GM19351 (cell line): ENCODE data around the gene ICOS.
"Not testable (repeated sequence)": the region's sequence is repeated elsewhere in the genome, so short reads cannot be mapped to it uniquely, and the experiment has no call there.

ENCODE experiments used
- ATAC-seq: cut with Tn5 transposase; IDR thresholded peaks from one replicate; pipeline ENCODE4 v1.9.1; 2021; ENCODE audit warnings: mild to moderate bottlenecking, moderate library complexity; ENCODE audit not compliant: unreplicated experiment

The ICOS gene

DNA sequence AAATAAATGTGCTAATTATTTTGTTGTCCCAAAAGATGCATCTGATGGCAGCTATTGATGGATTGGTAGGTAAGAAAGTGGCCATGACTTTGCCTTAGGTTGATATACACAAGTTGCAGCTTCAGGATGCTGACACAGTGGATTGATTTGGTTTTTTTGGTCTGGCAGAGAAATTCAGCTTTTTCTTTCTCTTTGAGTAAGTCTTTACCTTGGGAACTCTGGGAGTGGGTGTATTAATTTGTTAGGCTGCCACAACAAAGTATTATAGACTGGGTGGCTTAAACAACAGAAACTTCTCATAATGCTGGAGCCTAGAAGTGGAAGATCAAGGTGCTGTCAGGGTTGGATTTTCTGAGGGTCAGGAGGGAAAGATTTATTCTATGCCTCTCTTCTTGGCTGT, 19.8 kb upstream of the ICOS start:
- no peak for ATAC-seq

DNA sequence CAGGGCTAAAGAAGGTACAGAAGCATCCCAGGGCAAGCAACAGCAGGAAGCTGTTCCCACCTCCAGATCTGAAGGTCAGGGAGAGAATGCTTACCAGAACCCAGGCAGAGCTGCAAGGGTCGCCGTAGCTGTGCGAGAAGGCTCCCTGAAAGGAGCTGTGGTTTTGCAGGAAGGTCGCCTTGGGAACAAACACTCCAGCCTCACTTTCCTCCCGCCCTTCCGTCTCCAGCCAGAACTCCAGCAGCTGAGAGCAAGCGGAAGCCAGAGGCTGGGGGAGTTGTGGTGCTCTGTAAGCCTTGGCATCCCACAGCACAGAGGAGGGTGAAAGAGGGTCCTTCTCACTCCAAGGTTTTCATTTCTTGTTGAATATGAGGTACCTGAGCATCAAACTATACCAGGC, 18.3 kb upstream of the ICOS start:
- no peak for ATAC-seq

GRCh38 chr2:203918839-203919238, 17.7 kb upstream of the ICOS start:
- ATAC-seq: no peak

DNA sequence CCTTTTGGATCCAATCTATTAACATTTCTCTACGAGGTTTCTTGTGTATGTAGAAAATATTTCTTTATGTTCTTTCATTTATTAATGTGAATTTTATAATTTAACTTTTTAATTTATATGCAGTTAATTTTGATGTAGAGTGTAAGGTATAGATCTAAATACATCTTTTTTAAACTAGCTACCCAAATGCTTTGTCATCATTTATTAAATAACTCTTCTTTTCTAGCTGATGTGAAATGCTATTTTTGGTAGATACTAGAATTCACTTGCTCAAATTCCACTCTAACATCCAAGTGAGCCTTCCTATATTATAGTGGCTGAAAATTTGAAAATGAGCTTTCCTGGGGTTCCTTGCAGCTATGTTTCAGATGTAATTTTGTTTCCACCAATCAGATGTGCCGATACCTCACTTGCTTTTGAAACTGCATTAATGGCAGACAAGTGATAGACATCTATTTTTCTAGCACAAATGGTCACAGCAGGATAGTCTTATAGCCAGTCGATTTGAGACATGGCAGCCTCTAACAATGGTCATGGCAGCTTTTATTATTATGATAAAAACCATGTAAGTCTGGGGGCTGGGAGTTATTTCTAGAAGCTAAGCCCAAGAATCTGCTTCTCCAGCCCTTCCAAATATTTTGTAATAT, 10.9 kb upstream of the ICOS start:
- ATAC-seq: no peak

DNA sequence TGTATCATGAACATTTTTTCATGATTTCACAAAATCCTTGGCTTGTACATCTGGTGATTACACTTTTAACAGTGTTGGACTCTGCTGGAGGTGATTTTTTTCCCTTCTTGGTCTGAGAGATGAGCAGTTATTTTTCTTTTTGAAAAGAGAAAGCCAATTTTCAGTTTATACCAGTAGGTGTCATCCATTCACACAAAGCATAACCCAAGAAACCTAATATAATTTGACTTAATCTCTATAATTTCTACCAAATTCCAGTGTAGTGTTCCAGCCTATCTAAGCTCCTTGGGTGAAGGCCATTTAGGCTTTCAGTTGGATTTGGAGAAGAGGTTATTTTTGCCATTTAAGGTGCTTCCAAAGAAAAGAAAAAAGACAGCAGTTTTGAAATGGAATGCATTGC, 7.7 kb upstream of the ICOS start:
- ATAC-seq: no peak

GRCh38 chr2:203931262-203931661, 5.3 kb upstream of the ICOS start:
- not testable (repeated sequence) for ATAC-seq

- ATAC-seq: no peak
Measured at GRCh38 chr2:203934041-203934492, 2.5 kb upstream of the ICOS start.

DNA sequence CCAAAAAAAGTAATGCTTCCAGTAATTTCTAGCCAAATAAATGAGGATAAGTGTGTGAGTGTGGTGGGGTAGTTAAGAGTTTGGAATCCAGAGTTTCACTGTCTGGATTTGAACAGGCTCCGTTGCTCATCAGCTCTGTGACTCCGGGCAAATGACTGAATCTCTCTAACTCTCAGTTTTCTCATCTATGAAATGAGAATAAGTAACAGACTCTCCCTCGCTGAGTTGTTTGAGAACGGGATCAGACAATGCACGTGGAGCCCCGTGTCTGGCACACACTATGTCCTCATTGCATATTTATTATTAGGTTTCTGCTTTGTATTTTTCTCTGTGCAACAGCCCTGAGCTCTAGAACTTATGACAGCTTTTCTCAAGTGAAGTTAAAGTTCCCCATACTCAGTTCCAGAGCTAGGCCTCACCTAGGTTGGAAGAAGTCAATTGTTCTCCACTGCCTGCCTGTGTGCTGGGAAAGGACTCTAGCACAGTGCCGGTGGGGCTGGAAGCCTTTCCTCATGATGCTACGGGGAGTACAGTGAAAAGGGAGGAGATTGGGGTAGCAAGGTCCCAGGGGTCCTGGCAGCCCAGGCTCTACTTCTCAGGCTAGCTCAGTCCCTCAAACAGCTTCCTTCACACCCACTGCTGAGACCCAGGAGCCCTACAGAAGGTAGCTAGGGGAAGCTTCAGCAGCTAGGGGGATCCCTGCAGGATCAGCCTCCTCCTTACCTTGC, 1.7 kb upstream of the ICOS start:
- ATAC-seq: no peak

DNA sequence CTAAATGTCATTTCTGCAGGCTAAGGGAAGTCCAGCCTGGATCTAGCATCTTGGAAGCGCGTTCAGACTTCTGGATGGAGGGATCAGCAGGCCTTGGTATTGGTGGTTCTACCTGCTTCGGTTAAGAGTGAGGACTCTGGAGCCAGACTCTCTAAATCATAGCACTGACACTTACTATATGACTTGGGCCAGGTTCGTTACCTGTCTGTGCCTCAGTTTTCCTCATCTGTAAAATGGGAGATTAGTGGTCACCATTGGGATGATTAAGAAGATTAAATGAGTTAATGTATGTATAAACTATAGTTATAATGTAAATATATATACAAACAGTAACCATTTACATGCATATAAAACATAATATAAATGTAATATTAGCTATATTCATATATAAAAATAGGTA, 995 bp upstream of the ICOS start:
- ATAC-seq: no peak

DNA sequence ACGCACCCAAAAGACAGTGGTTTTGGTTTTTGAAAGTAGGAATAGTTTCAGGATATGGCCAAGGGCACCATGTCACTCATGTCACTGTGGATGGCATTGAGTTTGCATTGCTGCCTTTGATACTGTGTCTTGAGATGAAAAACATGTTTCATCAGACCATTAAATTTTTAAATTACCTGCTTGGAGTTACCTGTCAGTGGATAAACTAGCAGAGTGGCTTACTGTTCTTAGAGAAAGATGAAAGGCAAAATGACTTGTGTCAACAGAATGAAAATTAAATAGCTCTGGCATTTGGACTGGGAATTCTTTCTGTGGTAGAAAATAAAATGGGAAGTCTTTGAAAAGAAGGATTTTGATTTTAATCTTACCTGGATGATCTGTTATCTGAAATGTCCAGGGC, 386 bp downstream of the ICOS start:
- no peak for ATAC-seq

- ATAC-seq: no peak
Measured at GRCh38 chr2:203937788-203938187, 1.2 kb downstream of the ICOS start.

GRCh38 chr2:203940039-203940438, 3.5 kb downstream of the ICOS start:
- no peak for ATAC-seq

GRCh38 chr2:203943493-203944382, 7.2 kb downstream of the ICOS start:
- not testable (repeated sequence) for ATAC-seq

DNA sequence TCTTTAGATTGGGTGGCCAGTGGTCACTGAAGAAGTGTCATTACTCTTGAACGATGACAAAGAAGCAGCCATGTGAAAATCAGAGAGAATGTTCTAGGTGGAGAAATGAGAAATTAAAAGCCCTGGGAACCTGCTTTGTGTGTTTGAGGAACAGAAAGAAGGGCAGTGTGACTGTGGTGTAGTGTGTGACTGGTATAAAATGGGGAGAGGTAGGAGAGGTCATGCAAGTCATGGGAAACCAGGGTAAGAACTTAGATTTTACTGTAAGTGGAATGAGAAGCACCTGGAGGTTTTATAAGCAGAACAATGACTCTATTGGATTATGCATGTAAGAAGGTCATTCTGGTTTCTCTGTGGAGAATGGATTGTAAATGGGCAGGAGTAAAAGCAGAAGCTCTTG, 12.2 kb downstream of the ICOS start:
- peak; percentile 76 for ATAC-seq

GRCh38 chr2:203949228-203949627, 12.7 kb downstream of the ICOS start:
- peak; percentile 26 for ATAC-seq

GRCh38 chr2:203951366-203951902, 14.9 kb downstream of the ICOS start:
- peak; percentile 44 for ATAC-seq

DNA sequence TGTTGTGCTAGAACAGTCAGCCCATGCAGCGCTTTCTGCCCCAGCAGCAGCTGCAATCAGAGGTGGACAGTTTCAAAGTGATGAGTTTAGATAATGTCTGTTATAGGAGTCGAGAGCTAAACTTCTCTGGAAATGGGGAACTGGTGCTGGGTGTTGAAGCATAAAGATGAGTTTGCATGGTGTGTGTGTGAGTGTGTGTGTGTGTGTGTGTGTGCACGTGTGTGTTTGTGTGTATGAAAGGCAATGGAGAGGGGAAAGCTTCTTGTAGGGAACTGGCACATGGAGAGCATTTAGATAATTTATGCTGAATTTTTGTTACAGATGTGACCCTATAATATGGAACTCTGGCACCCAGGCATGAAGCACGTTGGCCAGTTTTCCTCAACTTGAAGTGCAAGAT, 22.7 kb downstream of the ICOS start:
- no peak for ATAC-seq

GRCh38 chr2:203959672-203960071, 23.1 kb downstream of the ICOS start:
- no peak for ATAC-seq

DNA sequence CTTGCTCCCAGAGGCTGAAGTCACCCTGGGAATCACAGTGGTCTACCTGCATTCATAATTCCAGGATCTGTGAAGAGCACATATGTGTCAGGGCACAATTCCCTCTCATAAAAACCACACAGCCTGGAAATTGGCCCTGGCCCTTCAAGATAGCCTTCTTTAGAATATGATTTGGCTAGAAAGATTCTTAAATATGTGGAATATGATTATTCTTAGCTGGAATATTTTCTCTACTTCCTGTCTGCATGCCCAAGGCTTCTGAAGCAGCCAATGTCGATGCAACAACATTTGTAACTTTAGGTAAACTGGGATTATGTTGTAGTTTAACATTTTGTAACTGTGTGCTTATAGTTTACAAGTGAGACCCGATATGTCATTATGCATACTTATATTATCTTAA, 24.2 kb downstream of the ICOS start:
- no peak for ATAC-seq

GRCh38 chr2:203965190-203965589, 28.6 kb downstream of the ICOS start:
- ATAC-seq: not testable (repeated sequence)

DNA sequence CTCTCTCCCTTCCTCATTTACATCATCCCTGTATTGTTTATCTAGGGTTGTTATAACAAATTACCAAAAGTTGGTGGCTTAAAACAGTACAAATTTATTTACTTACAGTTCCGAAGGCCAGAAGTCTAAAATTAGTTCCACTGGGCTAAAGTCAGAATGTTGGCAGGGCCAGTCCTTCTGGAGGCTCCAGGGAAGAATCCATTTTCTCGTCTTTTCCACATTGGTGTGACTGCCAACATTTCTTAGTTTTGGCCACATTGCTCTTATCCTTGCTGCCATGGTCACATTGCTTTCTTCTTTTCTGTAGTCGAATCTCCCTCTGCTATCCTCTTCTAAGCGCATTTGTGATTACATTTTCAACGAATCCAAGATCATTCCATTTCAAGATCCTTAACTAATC, 34.7 kb downstream of the ICOS start:
- ATAC-seq: no peak
